Measurements from ENCODE around the gene TMEM151B.
"Not testable (repeated sequence)": the region's sequence is repeated elsewhere in the genome, so short reads cannot be mapped to it uniquely, and the experiment has no call there.

TMEM151B gene

DNA sequence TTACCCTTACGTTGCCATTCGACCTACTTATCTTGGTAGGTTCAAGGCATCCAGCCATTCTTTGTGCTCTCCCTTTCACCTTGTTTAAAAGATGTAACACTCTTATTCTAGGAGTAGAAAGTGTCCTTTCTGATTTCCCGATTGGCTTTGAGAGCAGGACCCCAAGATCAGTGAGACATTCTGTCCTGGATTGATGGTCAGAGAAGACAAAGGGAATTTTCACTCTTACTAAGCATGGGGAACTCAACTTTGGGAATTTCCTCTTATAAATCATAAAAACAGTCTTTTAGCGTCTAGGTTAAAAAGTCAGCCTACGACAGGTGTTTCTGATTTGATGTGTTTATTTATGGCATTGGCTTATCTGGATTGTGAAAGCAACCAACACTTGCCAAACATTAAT lies 45.7 kb downstream of the TMEM151B start:
- no peak overlapping the region for H3K4me3 ChIP-seq (replicated peaks; ENCODE audit: low read depth, low read length)
- no peak for DNase-seq (ENCODE audit: low read depth)
- TF ChIP-seq, protein P1, sequence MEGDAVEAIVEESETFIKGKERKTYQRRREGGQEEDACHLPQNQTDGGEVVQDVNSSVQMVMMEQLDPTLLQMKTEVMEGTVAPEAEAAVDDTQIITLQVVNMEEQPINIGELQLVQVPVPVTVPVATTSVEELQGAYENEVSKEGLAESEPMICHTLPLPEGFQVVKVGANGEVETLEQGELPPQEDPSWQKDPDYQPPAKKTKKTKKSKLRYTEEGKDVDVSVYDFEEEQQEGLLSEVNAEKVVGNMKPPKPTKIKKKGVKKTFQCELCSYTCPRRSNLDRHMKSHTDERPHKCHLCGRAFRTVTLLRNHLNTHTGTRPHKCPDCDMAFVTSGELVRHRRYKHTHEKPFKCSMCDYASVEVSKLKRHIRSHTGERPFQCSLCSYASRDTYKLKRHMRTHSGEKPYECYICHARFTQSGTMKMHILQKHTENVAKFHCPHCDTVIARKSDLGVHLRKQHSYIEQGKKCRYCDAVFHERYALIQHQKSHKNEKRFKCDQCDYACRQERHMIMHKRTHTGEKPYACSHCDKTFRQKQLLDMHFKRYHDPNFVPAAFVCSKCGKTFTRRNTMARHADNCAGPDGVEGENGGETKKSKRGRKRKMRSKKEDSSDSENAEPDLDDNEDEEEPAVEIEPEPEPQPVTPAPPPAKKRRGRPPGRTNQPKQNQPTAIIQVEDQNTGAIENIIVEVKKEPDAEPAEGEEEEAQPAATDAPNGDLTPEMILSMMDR (IDR thresholded peaks at IDR 0.05; ENCODE audit: low read length, missing control alignments), result no peak

DNA sequence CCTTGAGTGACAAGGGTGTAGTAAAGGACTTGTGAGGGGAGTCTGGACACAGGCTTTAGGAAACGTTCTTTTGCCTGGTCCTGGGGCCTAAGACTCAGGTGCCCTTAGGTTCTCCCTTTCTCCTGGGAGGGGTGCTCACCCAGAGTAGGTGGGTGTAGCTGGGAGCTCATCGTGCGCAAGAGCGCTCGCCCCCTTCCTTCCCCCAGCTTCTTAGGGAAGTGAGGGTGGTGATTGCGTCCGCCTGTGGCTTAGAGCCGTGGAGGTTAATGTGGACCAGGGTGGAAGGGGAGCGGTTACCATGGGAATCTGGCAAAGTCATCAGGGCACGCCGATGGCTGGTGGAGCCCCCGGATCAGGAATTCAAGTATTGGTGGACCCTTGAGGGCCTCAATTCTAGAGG lies 46.2 kb downstream of the TMEM151B start:
- TF ChIP-seq, protein P1 (IDR thresholded peaks at IDR 0.05; ENCODE audit: low read length, missing control alignments), result no peak
- no peak overlapping the region for H3K4me3 ChIP-seq (replicated peaks; ENCODE audit: low read depth, low read length)
- DNase-seq (ENCODE audit: low read depth), result no peak

DNA sequence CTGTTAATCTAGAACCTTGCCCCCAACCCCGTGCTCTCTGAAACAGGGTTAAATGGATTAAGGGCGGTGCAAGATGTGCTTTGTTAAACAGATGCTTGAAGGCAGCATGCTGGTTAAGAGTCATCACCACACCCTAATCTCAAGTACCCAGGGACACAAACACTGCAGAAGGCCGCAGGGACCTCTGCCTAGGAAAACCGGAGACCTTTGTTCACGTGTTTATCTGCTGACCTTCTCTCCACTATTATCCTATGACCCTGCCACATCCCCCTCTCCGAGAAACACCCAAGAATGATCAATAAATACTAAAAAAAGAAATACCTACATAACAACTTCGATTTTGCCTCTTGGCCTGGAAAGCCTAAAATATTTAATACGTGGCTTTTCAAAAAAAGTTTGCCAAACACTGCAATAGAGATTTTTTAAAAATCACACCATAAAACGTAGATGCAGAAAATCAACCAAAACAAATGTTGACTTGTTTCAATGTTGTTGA lies 46.9 kb downstream of the TMEM151B start:
- not testable (repeated sequence) for H3K4me3 ChIP-seq (replicated peaks; ENCODE audit: low read depth, low read length); DNase-seq (ENCODE audit: low read depth)

DNA sequence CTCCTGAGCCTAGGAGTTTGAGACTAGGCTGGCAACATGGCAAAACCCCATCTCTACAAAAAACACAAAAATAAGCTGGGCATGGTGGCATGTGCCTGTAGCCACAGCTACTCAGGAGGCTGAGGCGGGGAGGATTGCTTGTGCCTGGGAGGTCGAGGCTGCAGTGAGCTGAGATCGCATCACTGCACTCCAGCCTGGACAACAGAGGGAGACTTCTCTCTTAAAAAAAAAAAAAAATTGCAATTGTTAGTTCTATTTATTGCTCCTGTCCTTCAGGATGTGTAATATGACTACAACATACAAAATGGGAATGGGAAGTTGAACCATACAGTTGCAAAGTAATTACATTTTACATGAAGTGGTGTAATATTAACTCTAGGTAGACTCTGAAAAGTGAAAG lies 51.0 kb downstream of the TMEM151B start:
- H3K4me3 ChIP-seq (replicated peaks; ENCODE audit: low read depth, low read length), result no peak overlapping the region
- DNase-seq (ENCODE audit: low read depth), result no peak
- TF ChIP-seq, protein P1 (IDR thresholded peaks at IDR 0.05; ENCODE audit: low read length, missing control alignments), result no peak

GRCh38 chr6:44327096-44327495 lies 56.8 kb downstream of the TMEM151B start:
- TF ChIP-seq, protein P1 (IDR thresholded peaks at IDR 0.05; ENCODE audit: low read length, missing control alignments), result no peak
- DNase-seq (ENCODE audit: low read depth), result no peak
- no peak overlapping the region for H3K4me3 ChIP-seq (replicated peaks; ENCODE audit: low read depth, low read length)

DNA sequence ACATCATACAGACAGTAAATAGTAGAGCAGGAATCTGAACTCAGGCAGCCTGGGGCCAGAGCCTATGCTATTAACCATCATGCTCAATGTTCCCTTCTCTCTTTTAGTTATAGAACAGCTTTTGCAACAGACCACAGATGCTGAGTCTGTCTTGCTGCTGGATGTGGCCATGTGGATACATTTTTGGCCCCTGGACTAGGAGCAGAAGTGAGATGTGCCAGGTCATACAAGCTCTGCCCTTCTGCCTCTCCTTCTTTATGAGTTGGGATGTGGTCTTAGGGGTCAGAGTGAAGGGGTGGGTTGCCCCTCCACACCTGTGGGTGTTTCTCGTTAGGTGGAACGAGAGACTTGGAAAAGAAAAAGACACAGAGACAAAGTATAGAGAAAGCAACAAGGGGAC lies 57.5 kb downstream of the TMEM151B start:
- no peak overlapping the region for H3K4me3 ChIP-seq (replicated peaks; ENCODE audit: low read depth, low read length)
- TF ChIP-seq, protein P1 (IDR thresholded peaks at IDR 0.05; ENCODE audit: low read length, missing control alignments), result no peak

GRCh38 chr6:44328203-44328602 lies 58.0 kb downstream of the TMEM151B start:
- DNase-seq (ENCODE audit: low read depth); H3K4me3 ChIP-seq (replicated peaks; ENCODE audit: low read depth, low read length): not testable (repeated sequence)

More for the DNA sequence above, 57.5 kb downstream of the TMEM151B start:
- DNase-seq (ENCODE audit: low read depth), result no peak

DNA sequence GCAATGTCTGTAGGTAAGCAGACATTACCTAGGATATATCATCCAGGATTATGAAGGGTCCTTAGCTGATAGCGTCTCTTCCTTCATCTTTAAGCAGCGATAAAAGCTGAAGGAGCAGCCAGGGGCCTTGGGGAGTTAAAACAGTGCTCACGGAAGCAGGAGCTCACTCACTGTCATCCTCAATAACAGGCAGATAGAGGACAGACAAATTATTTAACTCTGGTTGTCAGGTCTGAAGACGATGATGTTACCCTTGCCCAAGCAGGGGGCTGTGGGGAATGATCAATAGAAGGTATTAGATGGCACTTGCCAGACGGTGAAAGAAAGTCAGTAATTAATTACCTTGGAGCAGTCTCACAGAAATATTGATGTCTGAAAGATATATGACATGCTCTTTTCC lies 59.6 kb downstream of the TMEM151B start:
- H3K4me3 ChIP-seq (replicated peaks; ENCODE audit: low read depth, low read length), result no peak overlapping the region
- TF ChIP-seq, protein P1 (IDR thresholded peaks at IDR 0.05; ENCODE audit: low read length, missing control alignments), result no peak
- no peak for DNase-seq (ENCODE audit: low read depth)
